D721Med (cell line): ENCODE results near the gene FCRLB.
A peak's percentile ranks its signal among the peaks of the same experiment; 100 is the strongest.

Source experiments
- DNase-seq: peaks from one replicate; pipeline ENCODE4 v3.0.0; 2011; ENCODE audit warnings: low spot score; ENCODE audit not compliant: insufficient read length
- FAIRE-seq: peaks from 2 replicates; lab custom pipeline; 2011; peaks lifted over from hg19 to GRCh38; lab: Jason Lieb, UNC
- CTCF ChIP-seq: IDR thresholded peaks from 2 replicates; pipeline ENCODE4 v1.5.1; 2012; ENCODE audit warnings: mild to moderate bottlenecking, control low read depth; ENCODE audit not compliant: insufficient read depth; ENCODE audit errors: missing control alignments

Gene FCRLB

GRCh38 chr1:161770250-161770649, 48.9 kb downstream of the FCRLB start:
- DNase-seq, result no peak
- TF ChIP-seq CTCF, result no peak
- no peak for FAIRE-seq

GRCh38 chr1:161771161-161771560, 49.8 kb downstream of the FCRLB start:
- TF ChIP-seq CTCF, result no peak
- no peak for DNase-seq
- FAIRE-seq, result no peak

- DNase-seq (no peak), FAIRE-seq (no peak)
- TF ChIP-seq CTCF, result no peak
Measured at GRCh38 chr1:161771973-161772372, 50.6 kb downstream of the FCRLB start.

GRCh38 chr1:161772397-161772796, 51.1 kb downstream of the FCRLB start:
- DNase-seq, result no peak
- FAIRE-seq, result no peak
- TF ChIP-seq CTCF, result no peak

GRCh38 chr1:161773791-161774190, 52.4 kb downstream of the FCRLB start:
- FAIRE-seq (no peak), DNase-seq (no peak)
- no peak for TF ChIP-seq CTCF

- no peak for TF ChIP-seq CTCF
- FAIRE-seq (peak; percentile 63), DNase-seq (no peak)
Measured at GRCh38 chr1:161777261-161777660, 55.9 kb downstream of the FCRLB start.
